ENCODE results near the gene BCAS3.
"Not testable (repeated sequence)": the region's sequence is repeated elsewhere in the genome, so short reads cannot be mapped to it uniquely, and the experiment has no call there.

Gene BCAS3

GRCh38 chr17:61239953-61240352, 562.3 kb downstream of the BCAS3 start:
- no peak for DNase-seq

- DNase-seq, result no peak
Observed at GRCh38 chr17:61240851-61241468, 563.3 kb downstream of the BCAS3 start.

- not testable (repeated sequence) for DNase-seq
Observed at GRCh38 chr17:61244988-61245387, 567.3 kb downstream of the BCAS3 start.

GRCh38 chr17:61245706-61246135, 568.1 kb downstream of the BCAS3 start:
- no peak for DNase-seq

- no peak for DNase-seq
Observed at GRCh38 chr17:61247439-61247838, 569.8 kb downstream of the BCAS3 start.

GRCh38 chr17:61248399-61248798, 570.7 kb downstream of the BCAS3 start:
- DNase-seq, result no peak

GRCh38 chr17:61249649-61250299, 572.1 kb downstream of the BCAS3 start:
- DNase-seq, result no peak

- no peak for DNase-seq
Observed at GRCh38 chr17:61250335-61250890, 572.8 kb downstream of the BCAS3 start.

GRCh38 chr17:61251939-61252865, 574.6 kb downstream of the BCAS3 start:
- DNase-seq, result peak; percentile 63

- no peak for DNase-seq
Observed at GRCh38 chr17:61253362-61253761, 575.7 kb downstream of the BCAS3 start.

GRCh38 chr17:61253937-61254574, 576.4 kb downstream of the BCAS3 start:
- no peak for DNase-seq

- no peak for DNase-seq
Observed at GRCh38 chr17:61254904-61255303, 577.3 kb downstream of the BCAS3 start.

- no peak for DNase-seq
Observed at GRCh38 chr17:61255647-61256046, 578.0 kb downstream of the BCAS3 start.

GRCh38 chr17:61259360-61259759, 581.7 kb downstream of the BCAS3 start:
- peak; percentile 63 for DNase-seq

- no peak for DNase-seq
Observed at GRCh38 chr17:61260071-61260797, 582.6 kb downstream of the BCAS3 start.

- DNase-seq, result no peak
Observed at GRCh38 chr17:61261001-61261637, 583.5 kb downstream of the BCAS3 start.

GRCh38 chr17:61265397-61265796, 587.7 kb downstream of the BCAS3 start:
- DNase-seq, result no peak

GRCh38 chr17:61267847-61268246, 590.2 kb downstream of the BCAS3 start:
- DNase-seq, result no peak

GRCh38 chr17:61275395-61275794, 597.7 kb downstream of the BCAS3 start:
- DNase-seq, result no peak

GRCh38 chr17:61276806-61277205, 599.2 kb downstream of the BCAS3 start:
- DNase-seq, result no peak

GRCh38 chr17:61279476-61280145, 602.0 kb downstream of the BCAS3 start:
- DNase-seq, result no peak
